ENCODE measurements around the gene RPL10.
A peak's percentile ranks its signal among the peaks of the same experiment; 100 is the strongest.
"Not testable (repeated sequence)": the region's sequence is repeated elsewhere in the genome, so short reads cannot be mapped to it uniquely, and the experiment has no call there.

The RPL10 gene

GRCh38 chrX:154399527-154400368, 1.6 kb downstream of the RPL10 start:
- no peak for DNase-seq (ENCODE audit: low read depth in 3 of 3, low spot score in 1 of 3)

DNA sequence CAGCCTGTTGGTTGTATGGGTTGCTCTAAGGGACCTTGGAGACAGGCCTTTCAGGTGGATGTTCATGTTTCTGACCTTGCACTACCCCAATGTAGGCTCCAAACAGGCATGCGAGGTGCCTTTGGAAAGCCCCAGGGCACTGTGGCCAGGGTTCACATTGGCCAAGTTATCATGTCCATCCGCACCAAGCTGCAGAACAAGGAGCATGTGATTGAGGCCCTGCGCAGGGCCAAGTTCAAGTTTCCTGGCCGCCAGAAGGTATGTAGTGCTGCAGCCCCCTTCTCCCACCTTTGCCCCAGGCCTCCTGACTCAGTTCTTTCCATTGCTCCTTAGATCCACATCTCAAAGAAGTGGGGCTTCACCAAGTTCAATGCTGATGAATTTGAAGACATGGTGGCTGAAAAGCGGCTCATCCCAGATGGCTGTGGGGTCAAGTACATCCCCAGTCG, 2.2 kb downstream of the RPL10 start:
- not testable (repeated sequence) for DNase-seq (ENCODE audit: low read depth in 3 of 3, low spot score in 1 of 3)

GRCh38 chrX:154401045-154401799, 3.0 kb downstream of the RPL10 start:
- no peak for DNase-seq (ENCODE audit: low read depth in 3 of 3, low spot score in 1 of 3)

- no peak for DNase-seq (ENCODE audit: low read depth in 3 of 3, low spot score in 1 of 3)
Measured at GRCh38 chrX:154401918-154402621, 3.9 kb downstream of the RPL10 start.

- DNase-seq (ENCODE audit: low read depth in 3 of 3, low spot score in 1 of 3): no peak
Measured at GRCh38 chrX:154402622-154403127, 4.5 kb downstream of the RPL10 start.

- DNase-seq (ENCODE audit: low read depth in 3 of 3, low spot score in 1 of 3): no peak
Measured at GRCh38 chrX:154403192-154403591, 5.0 kb downstream of the RPL10 start.

DNA sequence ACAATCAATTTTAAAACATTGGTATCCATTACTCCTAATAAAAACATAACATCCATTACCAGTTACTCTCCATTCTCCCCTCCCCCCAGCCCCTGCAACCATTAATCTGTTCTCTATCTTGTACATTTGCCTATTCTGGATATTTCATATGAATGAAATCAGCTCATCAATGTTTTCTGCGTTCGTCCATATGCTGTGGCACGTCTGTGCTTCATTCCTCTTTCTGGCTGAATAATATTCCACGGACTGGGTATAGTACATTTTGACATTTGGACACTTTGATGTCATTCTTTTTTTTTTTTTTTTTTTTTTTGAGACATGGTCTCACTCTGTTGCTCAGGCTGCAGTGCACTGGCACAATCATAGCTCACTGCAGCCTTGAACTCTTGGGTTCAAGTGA, 5.7 kb downstream of the RPL10 start:
- DNase-seq (ENCODE audit: low read depth in 3 of 3, low spot score in 1 of 3): no peak

DNA sequence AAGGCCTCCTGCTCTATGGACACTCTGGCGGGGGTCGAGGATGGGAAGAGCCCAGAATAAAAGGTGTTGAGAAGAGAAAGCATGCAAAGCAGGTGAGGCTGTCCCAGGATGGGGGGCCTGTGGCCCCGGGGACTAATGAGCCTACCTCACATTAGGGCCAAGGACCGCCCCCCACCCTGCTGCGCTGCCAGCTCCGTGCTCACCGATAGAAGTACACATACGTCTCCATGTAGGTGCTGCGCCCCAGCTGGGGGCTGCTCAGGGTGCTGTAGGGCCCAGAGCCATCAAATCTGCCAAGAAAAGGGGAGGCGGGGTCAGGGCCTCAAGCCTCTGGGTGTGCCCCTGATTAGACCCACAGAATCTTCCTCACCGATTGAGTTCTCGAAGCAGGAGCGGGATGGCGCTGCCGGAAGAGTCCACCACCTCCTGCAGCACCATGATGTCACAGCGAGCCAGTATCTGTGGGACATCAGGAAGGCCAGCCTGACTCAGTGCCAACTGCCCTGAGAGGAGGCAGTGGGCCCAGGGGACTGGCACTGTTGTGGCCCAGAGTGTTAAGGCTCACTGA, 6.5 kb downstream of the RPL10 start:
- DNase-seq (ENCODE audit: low read depth in 3 of 3, low spot score in 1 of 3): no peak

- DNase-seq (ENCODE audit: low read depth in 3 of 3, low spot score in 1 of 3): no peak
Measured at GRCh38 chrX:154408659-154409221, 10.6 kb downstream of the RPL10 start.

GRCh38 chrX:154409222-154409871, 11.2 kb downstream of the RPL10 start, which contains the start of gene DNASE1L1:
Gene DNASE1L1 (minus strand): TSS chrX:154409254. CDS start chrX:154405568, 3,686 bp downstream.
- DNase-seq (ENCODE audit: low read depth in 3 of 3, low spot score in 1 of 3): no peak

GRCh38 chrX:154411981-154412340, 13.8 kb downstream of the RPL10 start:
- DNase-seq (ENCODE audit: low read depth in 3 of 3, low spot score in 1 of 3): peak in 1 of 3 donors; percentile 49

GRCh38 chrX:154412468-154412867, 14.3 kb downstream of the RPL10 start:
- DNase-seq (ENCODE audit: low read depth in 3 of 3, low spot score in 1 of 3): no peak

- no peak for DNase-seq (ENCODE audit: low read depth in 3 of 3, low spot score in 1 of 3)
Measured at GRCh38 chrX:154413142-154413541, 15.0 kb downstream of the RPL10 start.

DNA sequence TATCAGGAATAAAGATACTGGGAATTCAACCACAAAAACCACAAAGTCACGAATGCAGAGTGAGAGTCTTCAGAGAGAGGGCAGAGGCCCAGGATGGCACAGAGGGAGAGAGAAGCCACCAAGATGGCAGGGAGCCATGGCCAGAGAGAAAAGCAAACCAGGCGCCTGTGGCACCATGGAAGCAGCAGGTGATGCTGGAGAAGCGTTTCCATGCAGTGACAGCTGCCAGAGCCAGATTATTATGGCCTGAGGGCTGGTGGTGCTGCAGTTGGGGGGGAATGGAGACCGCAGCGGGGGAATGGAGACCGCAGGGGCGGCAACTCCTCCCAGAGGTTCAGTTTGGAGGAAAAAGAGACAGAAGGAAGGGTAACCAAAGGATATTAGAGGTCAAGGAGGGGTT, 19.0 kb downstream of the RPL10 start:
- no peak for DNase-seq (ENCODE audit: low read depth in 3 of 3, low spot score in 1 of 3)

- no peak for DNase-seq (ENCODE audit: low read depth in 3 of 3, low spot score in 1 of 3)
Measured at GRCh38 chrX:154419189-154419588, 21.0 kb downstream of the RPL10 start.

DNA sequence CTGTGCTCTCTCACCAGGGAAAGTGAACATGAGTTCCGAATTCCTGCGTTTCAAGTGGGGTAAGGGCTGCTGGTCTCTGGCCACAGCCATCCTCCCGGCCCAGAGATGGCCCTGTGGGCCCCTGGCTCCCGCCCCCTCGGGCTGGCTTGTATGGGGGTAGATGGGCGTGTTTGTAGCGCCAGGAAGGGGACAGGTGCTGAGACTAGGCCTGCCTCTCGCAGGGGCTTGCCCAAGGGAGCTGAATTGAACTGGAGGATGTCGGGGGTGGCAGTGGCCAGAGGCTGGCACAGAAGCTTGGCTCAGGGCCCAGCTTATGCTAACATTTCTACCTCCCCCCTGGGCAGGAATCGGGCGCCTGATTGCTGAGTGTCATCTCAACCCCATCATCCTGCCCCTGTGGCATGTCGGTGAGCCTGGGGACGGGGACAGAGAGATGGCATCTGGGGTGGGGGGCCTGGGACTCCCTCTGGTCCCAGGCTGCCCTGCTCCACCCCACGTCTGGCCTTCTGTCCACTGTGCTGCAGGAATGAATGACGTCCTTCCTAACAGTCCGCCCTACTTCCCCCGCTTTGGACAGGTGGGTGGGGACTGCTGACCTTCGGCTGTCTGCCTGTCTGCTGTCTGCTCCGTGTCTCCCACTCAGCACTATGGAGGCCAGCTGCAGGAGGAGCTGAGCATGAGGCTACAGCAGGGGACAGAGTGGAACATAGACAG, 21.7 kb downstream of the RPL10 start:
- no peak for DNase-seq (ENCODE audit: low read depth in 3 of 3, low spot score in 1 of 3)

DNA sequence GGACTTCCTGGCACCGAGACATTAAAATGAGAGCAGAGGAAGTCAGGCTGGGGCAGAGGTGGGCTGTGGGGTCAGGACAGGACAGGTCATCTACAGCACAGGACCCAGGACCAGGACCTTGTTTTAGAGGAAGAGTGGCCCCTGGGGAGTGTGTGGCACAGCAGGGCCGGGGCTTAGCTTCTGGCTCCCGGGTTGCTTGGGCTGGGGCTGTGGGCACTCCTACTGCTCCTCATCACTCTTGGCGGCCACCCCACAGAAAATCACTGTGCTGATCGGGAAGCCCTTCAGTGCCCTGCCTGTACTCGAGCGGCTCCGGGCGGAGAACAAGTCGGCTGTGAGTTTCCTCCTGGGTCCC, 22.2 kb downstream of the RPL10 start:
- DNase-seq (ENCODE audit: low read depth in 3 of 3, low spot score in 1 of 3): no peak

DNA sequence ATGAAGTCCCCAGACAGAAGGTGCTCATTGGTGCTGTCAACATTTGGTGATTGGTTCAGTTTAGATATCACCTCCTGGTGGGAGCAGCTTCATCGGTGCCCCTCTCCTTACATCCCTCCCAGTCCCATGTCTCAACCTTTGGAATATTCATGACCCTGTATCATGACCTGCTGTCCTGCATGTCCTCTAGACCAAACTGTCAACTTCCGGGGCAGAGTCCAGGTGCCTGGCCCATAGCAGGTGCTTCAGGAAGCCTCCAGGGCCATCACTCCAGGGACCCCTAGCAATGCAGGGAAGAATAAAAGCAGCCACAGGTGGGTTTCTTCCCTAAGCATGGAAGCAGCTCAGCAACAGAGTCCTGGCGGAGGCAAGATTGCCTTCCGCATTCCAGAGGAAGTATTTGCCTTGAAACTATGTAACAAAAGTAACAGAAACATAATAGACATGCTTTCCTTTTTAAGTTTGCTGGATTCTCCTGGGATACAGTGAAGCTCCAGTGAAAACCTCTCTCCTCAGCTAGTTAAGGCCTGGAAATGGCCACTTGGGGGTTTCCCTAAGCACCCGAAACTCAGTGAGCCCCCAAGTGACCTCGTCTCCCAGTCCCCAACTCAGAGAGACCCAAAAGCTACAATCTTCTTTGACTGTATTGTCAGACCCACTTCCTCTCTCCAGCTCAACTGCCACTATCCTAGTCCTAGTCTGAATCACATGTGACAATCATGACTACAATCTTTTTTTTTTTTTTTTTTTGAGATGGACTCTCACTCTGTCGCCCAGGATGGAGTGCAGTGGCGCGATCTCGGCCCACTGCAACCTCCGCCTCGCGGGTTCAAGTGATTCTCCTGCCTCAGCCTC, 29.0 kb downstream of the RPL10 start:
- DNase-seq (ENCODE audit: low read depth in 3 of 3, low spot score in 1 of 3): no peak

Measured in stimulated activated CD4-positive, alpha-beta T cell treated with anti-CD3 and anti-CD28 coated beads, TNF-alpha, amount 100 ng/mL, for 1 hour (primary cell).